Activated CD8-positive, alpha-beta memory T cell treated with anti-CD3 and anti-CD28 coated beads, Interleukin-2, amount 50 U/mL, for 1 hour (primary cell): ENCODE data around the gene HOXC11.

ENCODE experiments used
- DNase-seq: peaks from one replicate; pipeline ENCODE4 v3.0.0-alpha.2; 2020; ENCODE audit errors: extremely low read depth

HOXC11 gene

DNA sequence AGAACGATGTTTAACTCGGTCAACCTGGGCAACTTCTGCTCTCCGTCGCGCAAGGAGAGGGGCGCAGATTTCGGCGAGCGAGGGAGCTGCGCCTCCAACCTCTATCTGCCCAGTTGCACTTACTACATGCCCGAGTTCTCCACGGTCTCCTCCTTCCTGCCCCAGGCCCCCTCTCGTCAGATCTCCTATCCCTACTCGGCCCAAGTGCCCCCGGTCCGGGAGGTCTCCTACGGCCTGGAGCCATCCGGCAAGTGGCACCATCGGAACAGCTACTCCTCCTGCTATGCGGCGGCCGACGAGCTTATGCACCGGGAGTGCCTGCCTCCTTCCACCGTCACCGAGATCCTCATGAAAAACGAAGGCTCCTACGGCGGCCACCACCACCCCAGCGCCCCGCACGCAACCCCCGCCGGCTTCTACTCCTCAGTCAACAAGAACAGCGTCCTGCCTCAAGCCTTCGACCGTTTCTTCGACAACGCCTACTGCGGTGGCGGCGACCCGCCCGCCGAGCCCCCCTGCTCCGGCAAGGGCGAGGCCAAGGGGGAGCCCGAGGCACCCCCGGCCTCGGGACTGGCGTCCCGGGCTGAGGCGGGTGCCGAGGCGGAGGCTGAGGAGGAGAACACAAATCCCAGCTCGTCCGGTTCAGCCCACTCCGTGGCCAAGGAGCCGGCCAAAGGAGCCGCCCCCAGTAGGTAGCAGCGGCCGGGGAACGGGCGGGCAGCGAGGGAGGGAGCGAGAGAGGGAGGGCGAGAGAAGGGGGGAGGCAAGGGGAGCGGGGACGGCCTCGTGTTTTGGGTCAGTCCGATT lies 513 bp downstream of the HOXC11 start:
- no peak for DNase-seq

DNA sequence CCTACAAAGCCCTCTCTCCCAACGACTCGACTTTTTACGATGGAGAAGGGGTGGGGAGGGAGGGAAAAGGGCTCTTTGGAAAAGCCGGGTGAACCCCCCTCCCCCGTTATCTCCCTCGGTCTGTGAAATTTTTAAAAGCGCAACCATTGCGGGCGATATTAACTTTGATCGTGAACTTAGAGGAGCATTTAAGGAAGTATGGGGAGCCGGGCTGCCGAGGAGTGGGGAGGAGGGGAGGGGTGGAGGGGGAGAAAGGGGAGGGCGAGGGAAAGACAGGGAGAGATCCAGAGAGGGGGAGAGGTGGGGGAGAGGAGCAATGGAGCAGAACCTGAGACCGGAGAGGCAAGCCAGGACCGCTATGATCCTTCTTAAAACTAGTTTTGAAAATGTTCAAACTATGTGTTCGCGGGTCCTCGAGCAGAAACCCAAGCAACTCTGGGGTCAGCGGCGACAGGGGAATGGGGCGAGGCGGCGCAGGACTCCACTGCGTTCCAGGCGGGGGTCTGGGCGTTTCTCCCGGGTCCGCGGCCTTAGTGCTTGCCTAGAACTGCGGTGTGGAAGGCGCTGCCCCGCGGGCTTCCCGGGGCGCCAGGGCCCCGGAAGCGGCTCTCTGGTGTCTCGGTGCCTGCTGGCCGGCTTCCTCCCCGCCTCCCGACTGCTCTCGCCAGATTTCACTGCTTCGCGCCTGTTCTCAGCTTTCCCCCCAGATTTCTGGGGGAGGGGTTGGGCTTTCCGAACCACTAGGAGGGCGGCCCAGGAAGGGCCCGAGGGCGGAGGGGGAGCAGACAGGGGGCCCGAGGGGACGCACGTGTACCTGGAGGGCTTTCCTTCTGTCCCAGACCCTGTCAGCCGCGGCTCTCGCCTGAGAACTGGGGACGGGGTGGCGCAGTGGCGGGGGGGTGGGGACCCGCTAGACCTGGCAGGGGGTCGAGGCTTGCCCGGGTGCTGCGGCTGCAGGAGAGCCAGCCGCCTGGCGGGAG lies 1.4 kb downstream of the HOXC11 start, which contains the start of gene HOTAIR:
HOTAIR (minus strand) TSS at position 871 of the 980 bp plus-strand sequence.
- DNase-seq: no peak

DNA sequence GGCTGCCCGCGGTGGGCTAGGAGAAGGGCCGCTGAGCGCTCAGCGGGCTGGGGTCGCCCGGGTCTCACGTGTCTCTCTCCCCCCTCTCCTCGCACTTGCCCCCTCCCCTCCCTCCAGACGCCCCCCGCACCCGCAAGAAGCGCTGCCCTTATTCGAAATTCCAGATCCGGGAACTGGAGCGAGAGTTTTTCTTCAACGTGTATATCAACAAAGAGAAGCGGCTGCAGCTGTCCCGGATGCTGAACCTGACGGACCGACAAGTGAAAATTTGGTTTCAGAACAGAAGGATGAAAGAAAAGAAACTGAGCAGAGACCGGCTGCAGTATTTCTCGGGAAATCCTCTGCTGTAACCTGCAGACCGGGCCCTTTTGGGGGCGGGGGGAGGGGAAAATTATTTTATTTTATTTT lies 2.1 kb downstream of the HOXC11 start:
- no peak for DNase-seq

DNA sequence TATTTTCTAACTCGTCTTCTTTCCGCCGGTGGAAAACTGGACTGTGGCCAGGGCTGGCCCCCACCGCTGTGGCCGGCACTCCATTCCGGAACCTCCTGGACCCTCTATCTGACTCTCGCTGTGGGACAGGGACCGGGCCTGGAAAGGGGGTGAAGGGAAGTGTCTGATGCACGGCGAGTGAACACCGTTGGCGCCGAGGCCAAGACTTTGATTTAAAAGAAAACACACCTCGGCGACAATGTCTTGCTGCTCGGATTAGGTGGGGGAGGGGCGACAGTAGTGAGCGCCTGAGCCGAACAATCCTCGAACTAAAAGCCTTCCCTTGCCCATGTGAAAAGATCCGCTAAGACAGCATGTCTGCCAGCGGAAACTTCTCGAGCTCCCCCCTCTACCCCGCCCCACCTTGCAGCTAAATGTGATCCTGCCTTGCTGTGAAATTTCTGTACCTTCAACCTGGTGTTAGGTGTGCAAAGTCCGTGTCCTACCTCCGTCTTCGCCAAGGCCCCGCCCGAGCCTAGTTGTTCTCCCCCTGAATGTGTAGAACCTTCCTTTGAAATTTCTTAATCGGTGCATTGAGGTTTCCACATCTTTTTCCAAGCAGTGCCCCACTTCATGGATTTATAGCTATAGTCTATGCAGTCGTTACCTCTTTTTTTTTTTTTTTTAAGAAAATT lies 2.7 kb downstream of the HOXC11 start:
- DNase-seq: no peak

DNA sequence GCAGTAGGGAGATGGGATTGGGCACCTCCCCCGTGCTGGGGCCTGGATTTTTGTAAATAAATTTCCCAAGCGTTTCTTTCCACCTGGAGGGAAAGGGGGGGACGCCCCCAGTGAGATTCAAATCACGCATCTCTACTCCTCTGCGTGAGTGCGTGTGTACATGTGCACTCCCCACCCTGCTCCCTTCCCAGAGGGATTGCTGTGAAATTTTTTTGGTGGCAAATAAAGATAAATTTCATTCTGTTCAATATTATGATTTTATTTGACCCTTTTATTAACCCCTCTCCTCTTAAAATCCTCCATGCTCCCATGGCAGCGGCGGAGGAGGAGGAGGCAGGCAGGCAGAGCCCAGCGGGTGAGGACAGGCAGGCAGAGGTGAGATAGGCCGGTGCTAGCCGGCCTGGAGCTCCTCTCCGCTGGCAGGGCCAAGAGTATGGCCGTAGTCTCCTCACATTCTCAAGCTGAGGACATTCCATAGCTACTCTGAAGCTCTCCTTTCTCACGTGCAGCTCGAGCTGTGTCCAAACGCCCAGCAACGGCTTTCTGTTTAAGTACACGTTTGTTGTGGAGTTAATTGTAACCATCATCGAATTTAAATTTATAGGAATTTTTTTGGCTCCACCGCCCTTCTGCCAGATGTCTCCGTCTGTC lies 3.4 kb downstream of the HOXC11 start:
- no peak for DNase-seq

DNA sequence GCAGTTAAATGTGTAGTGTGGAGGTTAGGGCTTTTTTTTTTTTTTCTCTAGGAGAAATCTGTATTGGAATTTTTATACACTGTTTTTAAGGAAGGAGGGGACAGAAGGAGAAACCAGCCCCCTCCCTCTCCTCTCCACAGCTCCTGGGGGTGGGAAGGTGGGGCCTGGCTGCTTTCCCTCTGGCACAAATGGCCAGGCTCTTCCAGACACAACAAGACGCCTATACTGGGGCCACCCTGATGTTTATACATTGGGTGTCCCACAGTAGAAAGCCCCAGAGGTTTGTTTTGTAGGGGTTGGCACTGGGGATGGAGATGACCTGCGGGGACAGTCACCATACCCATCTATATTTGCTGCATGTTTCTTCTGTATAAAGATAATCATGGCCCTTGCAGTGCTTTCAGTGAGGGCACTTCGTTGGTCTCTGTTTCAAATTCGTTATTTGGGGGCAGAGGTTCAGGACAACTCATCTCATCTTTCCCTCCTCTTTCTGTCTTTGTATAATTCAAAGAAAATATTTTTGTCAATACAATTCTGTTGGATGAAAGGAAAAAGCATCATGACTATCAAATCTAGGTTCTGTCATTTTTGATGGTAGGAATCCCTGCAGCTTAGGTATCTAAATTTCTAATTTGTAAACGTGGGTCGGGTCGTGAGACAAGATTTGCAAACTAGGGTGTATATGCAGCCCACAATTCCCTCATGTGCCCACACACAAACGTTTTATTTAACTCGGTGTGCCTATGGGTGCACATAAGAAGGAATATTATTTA lies 4.1 kb downstream of the HOXC11 start:
- DNase-seq: no peak

DNA sequence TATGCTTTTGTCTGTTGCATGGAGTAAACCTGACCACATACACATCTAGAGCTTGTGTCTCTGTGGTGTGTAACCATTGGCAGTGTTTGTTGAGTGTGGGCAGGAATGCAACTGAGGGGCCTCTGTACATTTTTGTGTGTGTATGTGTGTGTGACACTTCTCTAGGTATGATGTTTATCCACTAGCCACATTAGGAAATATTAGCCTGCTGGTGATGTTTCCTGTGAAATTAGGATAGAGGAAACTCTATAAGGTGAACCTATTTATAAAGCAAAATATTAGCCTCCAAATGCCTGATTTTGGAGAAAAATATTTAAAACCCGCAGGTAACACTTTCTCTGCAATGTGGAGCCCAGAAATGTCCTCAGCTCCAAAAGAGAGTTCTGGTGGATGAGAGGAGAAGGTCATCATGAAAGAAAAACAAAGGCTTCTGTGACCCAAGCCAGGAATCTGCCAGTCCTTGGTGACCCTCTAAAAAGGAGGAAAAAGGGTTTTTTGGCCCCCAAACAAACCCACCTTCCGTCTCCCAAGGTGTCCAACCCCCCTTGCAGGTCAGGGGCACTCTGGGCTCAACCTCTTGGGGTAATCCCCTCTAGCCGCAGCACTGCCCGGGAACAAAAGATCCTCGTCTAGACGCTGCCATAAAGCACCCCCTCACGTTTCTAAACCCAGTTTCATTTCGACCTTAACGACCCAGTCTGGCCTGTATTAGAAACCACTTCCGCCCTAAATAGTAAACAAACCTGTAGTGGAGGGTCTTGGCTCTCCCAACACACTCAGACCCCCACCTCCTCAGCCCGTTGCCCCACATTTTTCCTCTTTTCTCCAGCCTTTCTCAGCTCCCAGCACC lies 4.9 kb downstream of the HOXC11 start:
- DNase-seq: no peak

DNA sequence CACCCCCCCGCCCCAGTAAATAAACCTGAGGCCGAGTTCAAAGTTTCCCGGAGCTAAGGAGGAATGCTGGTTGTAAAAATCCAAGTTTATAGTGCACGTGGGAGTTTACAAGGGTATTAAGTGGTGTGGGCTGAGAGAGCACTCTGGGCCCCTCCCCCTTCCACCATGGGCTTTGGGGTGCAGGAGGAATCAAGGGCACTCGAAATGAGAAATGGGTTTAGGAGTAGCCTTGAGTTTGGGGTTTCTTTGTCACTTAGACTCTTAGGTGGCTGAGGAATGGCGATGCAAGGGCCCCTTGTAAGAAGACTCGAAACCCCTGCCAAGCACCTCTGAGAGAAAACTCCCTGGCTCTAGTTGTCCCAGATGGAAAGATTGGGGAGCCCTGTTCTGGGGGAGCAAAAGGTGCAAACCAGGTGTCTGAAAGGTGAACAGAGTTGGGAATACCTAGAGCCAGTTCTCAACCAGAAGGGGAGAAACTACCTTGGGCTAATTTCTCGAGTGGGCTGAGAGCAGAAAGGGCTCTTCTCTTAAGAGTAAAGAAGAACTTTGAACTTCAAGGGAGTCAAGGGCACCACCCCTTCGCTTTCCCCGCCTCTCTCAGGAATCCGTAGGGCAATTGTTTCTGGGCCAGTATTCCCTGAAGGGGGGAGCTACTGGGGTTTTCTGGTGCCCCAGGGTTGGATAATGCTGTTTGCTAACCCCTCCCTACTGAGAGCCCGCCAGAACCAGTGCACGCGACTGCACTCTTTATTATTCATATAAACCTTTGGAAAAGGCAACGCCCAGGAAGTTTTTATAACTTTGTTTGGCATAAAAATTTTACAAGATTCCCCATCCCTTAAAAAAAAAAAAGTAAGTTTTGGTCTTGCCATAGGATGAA lies 5.8 kb downstream of the HOXC11 start:
- DNase-seq: no peak

DNA sequence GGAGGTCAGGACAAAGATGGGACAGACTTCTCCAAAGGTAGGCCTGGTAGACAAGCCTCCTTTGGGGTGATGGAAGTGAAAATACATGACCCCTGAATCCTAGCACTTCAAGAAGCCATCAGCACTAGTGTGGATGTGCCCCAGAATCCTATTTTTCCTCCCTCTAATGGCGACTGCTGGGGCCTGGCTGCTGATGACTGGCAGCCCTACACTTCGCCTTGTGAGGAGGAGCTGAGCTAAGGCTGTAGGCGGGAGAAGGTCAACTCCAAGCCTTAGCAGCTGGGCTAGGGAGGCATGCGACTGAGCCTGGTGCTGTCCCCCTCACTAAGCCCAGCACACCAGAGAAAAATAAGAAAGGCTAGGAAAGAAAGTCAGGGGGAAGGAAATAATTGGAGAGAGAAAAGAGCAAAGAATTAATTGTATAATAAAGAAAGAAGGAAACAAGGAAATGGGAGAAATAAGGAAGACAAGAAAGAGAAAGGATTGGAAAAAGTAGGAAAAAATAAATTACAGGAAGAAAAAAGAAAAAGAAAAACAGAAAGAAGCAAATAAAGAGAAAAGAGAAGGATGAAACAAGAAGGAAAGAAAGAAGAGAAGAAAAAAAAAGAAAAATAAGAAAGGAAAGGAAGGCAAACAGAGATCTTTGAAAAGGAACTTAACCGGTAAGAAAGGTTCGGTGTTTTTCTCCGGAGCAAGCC lies 7.3 kb downstream of the HOXC11 start:
- no peak for DNase-seq

DNA sequence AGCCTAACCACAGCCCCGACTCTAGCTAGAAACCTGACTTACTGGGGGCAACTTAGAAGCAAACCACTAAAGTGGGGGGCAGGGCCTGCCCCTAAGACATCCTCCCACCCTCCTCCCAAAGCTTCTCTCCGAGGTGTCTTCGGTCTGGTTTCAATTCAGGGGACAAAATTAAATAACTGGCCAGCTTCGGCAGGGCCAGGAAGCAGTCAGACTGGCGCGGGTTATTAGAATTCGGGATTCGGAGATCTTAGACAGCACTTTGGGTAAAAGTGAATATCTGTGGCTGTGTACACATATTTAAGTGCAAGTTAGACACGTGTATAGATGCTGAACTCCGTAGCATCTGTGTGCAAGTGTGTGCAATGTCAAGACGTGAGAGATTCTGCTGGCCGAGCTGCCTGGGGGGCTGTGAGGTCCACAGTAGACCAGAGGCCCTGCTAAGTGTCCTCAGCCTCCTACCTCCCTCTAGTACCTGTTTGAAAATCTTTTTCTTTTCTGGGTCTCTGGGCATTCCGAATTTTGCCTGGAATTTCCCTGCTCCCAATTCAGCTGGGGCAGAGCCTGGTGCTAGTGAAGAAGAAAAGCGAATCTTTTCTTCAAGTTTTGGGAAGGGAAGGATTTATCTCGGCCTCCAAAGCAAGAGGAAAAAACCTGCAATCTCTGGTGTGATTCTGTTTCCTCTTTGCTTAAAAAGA lies 8.0 kb downstream of the HOXC11 start:
- no peak for DNase-seq

DNA sequence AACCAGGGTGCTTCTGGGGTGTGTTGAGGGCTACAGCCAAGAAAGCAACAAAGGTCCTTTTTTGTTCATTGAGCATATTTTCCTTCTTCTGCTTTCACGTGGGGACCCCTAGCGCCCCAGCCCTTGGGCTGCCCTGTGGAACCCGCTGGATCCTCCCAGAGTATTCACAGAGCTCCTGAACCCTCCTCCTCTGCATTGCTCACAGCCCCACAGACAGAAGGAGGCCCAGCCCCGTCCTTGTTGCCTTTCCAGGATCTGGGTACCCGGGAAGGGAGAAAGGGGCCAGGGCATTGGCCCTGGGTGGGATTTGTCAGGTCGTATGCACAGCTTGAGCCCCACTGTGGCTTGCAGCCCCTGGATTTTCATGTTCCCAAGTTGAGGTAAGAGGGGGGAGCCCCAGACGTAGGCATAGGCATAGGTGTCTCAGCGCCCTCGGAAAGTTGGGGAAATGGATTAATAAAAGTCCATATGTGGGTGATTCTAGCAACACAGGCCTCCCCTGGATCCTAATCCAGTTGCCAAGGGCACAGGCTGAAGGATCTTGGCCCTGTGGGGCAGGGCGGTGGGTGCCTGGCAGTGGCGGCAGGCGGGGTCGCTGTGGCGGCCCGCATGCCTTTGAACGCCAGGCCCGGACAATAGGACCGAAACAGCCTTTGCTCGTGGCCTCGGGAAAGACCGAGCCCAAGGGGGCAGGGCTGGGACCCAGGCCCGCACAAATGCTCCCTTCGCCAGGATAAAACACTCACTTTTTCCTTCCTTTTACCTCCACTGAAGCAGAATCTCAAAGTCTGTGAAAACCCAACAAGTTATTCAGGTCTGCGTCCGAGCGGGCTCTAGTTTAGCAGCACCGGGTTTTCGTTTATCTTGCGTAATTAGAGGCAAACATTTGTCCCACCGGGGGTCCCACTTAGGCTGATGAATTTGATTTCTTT lies 9.0 kb downstream of the HOXC11 start:
- DNase-seq: no peak

DNA sequence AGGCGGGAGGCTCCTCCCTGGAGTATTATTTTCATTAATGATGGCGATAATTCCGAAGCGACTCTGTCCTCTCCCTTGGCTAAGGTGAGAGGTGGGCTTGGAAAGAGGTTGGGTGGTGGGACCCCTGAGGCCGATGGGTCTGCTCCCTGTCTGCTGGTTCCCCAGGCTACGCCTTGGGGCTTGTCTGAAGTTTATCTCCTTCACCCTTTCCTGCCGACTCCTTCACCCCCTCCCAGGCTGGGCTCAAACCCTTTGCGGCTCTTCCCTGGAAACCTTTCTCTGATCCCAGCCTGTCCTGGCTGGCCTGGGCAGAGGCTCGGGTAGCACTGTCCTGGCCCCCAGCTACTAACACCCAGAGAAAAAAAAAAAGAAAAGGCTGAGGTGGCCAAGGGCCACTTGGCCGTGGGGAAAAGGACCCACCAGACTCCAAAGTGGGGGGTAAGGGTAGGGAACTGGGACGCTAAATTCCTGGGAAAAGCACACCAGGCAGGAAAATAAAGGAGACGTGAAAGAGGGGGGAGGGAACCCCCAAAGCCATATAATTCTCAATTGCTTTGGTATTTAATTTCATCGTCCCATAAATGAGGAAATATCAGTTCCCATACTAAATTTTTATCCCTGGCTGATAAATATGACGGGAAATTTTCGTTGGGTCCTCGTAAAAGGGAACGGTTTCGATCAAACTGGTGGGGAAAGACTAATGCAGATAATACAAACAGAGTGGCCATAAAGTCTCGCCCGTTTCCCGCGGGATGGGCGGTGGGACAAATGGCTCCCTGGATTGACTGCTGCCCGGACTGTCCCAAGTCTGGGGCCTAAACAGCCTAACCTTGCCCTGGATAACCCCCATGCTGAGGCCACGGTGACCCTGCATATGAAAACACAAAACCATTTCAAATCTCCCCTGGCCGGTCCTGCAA lies 10.0 kb downstream of the HOXC11 start:
- no peak for DNase-seq

DNA sequence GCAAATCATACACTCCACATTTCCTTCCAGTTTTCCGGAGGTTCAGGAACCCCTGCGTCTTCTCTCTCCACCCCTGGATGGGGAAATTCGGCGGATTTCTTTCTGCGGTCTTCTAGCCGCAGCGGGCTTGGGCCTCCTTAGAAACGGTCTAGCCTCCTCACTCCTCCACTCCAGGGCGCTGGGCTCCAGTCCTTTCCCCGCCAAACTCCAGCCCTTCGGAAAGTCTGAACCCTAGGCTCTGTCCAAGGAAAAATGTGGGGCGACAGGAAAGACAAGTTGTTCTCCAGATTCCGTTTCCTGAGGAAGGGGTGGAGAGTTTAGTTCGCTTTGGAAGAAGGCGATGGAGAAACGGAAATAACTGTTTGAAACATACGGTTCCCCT lies 10.6 kb downstream of the HOXC11 start:
- no peak for DNase-seq

DNA sequence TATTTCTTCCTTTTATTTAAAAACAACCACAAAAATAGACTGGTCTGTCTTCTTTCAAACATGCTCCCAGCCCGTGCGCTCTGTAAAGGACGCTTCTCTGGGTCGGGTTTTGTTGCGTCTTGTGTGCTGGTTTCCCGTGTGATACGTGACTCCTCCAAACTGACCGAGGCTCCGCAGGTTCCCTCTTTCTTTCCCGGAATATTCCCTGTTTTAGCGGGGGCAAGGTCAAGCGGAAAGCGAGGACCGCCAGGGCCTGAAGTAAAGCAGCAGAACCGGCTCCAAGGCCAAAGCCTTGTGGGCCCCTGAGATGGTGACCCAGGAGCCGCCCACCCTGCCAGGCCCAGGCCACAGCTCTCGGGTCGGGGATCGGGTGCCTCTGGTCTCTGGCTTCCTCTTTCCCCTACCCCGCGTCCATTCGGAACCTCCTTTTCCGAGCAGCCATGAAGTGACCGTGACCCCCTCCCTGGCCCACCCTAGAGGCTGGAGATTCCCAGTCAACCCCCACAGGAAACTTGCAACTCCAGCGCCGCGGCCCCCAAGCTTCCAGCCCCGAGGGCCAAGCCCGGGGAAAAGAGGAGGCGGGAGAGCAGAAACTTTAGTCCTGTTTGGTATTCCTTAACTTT lies 11.1 kb downstream of the HOXC11 start:
- DNase-seq: no peak
